HCT116 (cell line): Measurements from ENCODE around the gene KMT2E. TPM values are rescaled to one million over a fixed set of nuclear protein-coding genes. Genes with fewer than 3 reads are reported as not detected.

Source experiments
- ATAC-seq: fragments of 200-7000 bp; cut with Tn5 transposase; 2 replicates; pipeline ENCODE4 v1.9.1; 2020; ENCODE audit warnings: mild to moderate bottlenecking, moderate library complexity
- BruUV-seq: library from RNA; stranded (reverse); fragments of 400-500 nt; replicated peaks from 2 replicates; lab custom pipeline; 2021; lab: Mats Ljungman, UMichigan
- CTCF ChIA-PET: fragments of 300-600 bp; sonication (Branson Sonifier 250); formaldehyde crosslinking; loops from one replicate; lab custom pipeline; 2021; ENCODE audit warnings: antibody characterized with exemption; lab: Charles Lee
- POLR2A ChIA-PET: fragments of 300-600, 350-600 bp; sonication (Branson Sonifier 250); formaldehyde crosslinking; loops from one replicate; lab custom pipeline; 2021; ENCODE audit warnings: antibody characterized with exemption; lab: Charles Lee
- RAD21 ChIA-PET, 2 experiments: fragments of 300-600 bp; sonication (Branson Sonifier 250); formaldehyde crosslinking; loops; one replicate each; lab custom pipeline; 2023; ENCODE audit warnings: low total read pairs in 2 of 2; ENCODE audit not compliant: uncharacterized antibody in 2 of 2, unreplicated experiment in 2 of 2, low non-redundant PET in 1 of 2; lab: Charles Lee
- DNase-seq: peaks from one replicate; pipeline ENCODE4 v3.0.0-alpha.2; 2010; ENCODE audit warnings: low read depth, low spot score
- H2AFZ ChIP-seq: fragments of 200-600 bp; shearing (Covaris generic), sonication (generic); 2 replicates; pipeline ENCODE4 v1.6.1; 2017; ENCODE audit warnings: low read depth, mixed run types, mixed read lengths, antibody characterized with exemption, low read length; ENCODE audit not compliant: poor library complexity, severe bottlenecking
- H3K27ac ChIP-seq: 2 replicates; pipeline ENCODE4 v1.5.1; 2012; ENCODE audit warnings: low read depth, low read length
- H3K27me3 ChIP-seq: fragments of 200-600 bp; sonication (generic); 2 replicates; pipeline ENCODE4 v1.6.1; 2016; ENCODE audit warnings: mixed run types, low read length, mixed read lengths; ENCODE audit not compliant: insufficient read depth
- H3K36me3 ChIP-seq, 2 experiments: fragments of 200-500 bp in 1 of 2; fragments of 200-600 bp in 1 of 2; sonication (Bioruptor generic) in 1 of 2; sonication (generic) in 1 of 2; 2 replicates each; pipeline versions ENCODE4 v1.5.1 to v1.6.1; 2014 to 2016; ENCODE audit warnings: low read length in 2 of 2, inconsistent platforms in 1 of 2, mixed read lengths in 1 of 2, mixed run types in 1 of 2; ENCODE audit not compliant: insufficient read depth in 2 of 2, control insufficient read depth in 1 of 2
- H3K4me1 ChIP-seq, 2 experiments: fragments of 200-600 bp in 1 of 2; sonication (generic) in 1 of 2; 2 replicates each; pipeline versions ENCODE4 v1.5.1 to v1.6.1; 2012 to 2017; ENCODE audit warnings: low read length in 2 of 2, inconsistent platforms in 1 of 2, mild to moderate bottlenecking in 1 of 2, mixed read lengths in 1 of 2, mixed run types in 1 of 2, moderate library complexity in 1 of 2; ENCODE audit not compliant: insufficient read depth in 2 of 2, control insufficient read depth in 1 of 2
- H3K4me2 ChIP-seq: fragments of 200-600 bp; sonication (generic); 2 replicates; pipeline ENCODE4 v1.6.1; 2017; ENCODE audit warnings: mixed run types, low read length, mixed read lengths
- H3K4me3 ChIP-seq, 2 experiments: fragments of 200-600 bp in 1 of 2; sonication (generic) in 1 of 2; replicated peaks in 1 of 2; 2 replicates each; pipeline ENCODE4 v1.5.1; 2011 to 2016; ENCODE audit warnings: low read length in 2 of 2, control low read depth in 1 of 2, low read depth in 1 of 2, mild to moderate bottlenecking in 1 of 2, mixed read lengths in 1 of 2, mixed run types in 1 of 2
- H3K79me2 ChIP-seq: fragments of 200-600 bp; sonication (generic); 2 replicates; pipeline ENCODE4 v1.6.1; 2017; ENCODE audit warnings: mild to moderate bottlenecking, mixed run types, low read length, moderate library complexity, mixed read lengths; ENCODE audit not compliant: insufficient read depth
- H3K9ac ChIP-seq: fragments of 200-600 bp; sonication (generic); 2 replicates; pipeline ENCODE4 v1.6.1; 2016; ENCODE audit warnings: low read length, mixed read lengths
- H3K9me2 ChIP-seq: fragments of 200-600 bp; sonication (generic), shearing (Covaris generic); 2 replicates; pipeline ENCODE4 v1.6.1; 2017; ENCODE audit warnings: mixed run types, mild to moderate bottlenecking, moderate library complexity; ENCODE audit not compliant: insufficient read depth
- H3K9me3 ChIP-seq, 2 experiments: fragments of 200-500 bp in 1 of 2; fragments of 200-600 bp in 1 of 2; sonication (Bioruptor generic) in 1 of 2; sonication (generic) in 1 of 2; 2 replicates each; pipeline ENCODE4 v1.6.1; 2014 to 2017; ENCODE audit warnings: low read length in 2 of 2, mixed read lengths in 2 of 2, inconsistent platforms in 1 of 2, low read depth in 1 of 2, mild to moderate bottlenecking in 1 of 2, mixed run types in 1 of 2, moderate library complexity in 1 of 2; ENCODE audit not compliant: control insufficient read depth in 1 of 2, insufficient read depth in 1 of 2
- H4K20me1 ChIP-seq: fragments of 200-600 bp; sonication (generic), shearing (Covaris generic); 2 replicates; pipeline ENCODE4 v1.6.1; 2017; ENCODE audit warnings: mixed run types, mild to moderate bottlenecking, moderate library complexity; ENCODE audit not compliant: insufficient read depth
- ATF3 ChIP-seq: IDR thresholded peaks from 2 replicates; pipeline ENCODE4 v1.6.1; 2012
- CBX3 ChIP-seq: IDR thresholded peaks from 2 replicates; pipeline ENCODE4 v1.6.1; 2012; ENCODE audit warnings: low read depth
- CEBPB ChIP-seq: IDR thresholded peaks from 2 replicates; pipeline ENCODE4 v1.6.1; 2012; ENCODE audit warnings: low read depth
- EGR1 ChIP-seq: IDR thresholded peaks from 2 replicates; pipeline ENCODE4 v1.6.1; 2012; ENCODE audit warnings: low read depth
- ELF1 ChIP-seq: IDR thresholded peaks from 2 replicates; pipeline ENCODE4 v1.6.1; 2012; ENCODE audit warnings: low read depth, borderline replicate concordance
- EZH2phosphoT487 ChIP-seq: fragments of 200-600 bp; IDR thresholded peaks from 2 replicates; pipeline ENCODE4 v1.6.1; 2018; ENCODE audit warnings: antibody characterized with exemption, borderline replicate concordance
- JUND ChIP-seq: IDR thresholded peaks from 2 replicates; pipeline ENCODE4 v1.6.1; 2012
- MAX ChIP-seq: IDR thresholded peaks from 2 replicates; pipeline ENCODE4 v1.6.1; 2012
- POLR2A ChIP-seq: IDR thresholded peaks from 2 replicates; pipeline ENCODE4 v1.7.0; 2011; ENCODE audit warnings: borderline replicate concordance; ENCODE audit not compliant: insufficient read depth, insufficient read length; ENCODE audit errors: extremely low read depth
- POLR2AphosphoS5 ChIP-seq: IDR thresholded peaks from 2 replicates; pipeline ENCODE4 v1.6.1; 2011; ENCODE audit warnings: mild to moderate bottlenecking, low read depth, low read length, moderate library complexity
- RAD21 ChIP-seq: IDR thresholded peaks from 2 replicates; pipeline ENCODE4 v1.6.1; 2012; ENCODE audit warnings: low read depth, mild to moderate bottlenecking
- REST ChIP-seq: IDR thresholded peaks from 2 replicates; pipeline ENCODE4 v1.6.1; 2012; ENCODE audit warnings: low read depth
- SIN3A ChIP-seq: IDR thresholded peaks from 2 replicates; pipeline ENCODE4 v1.6.1; 2012; ENCODE audit warnings: low read depth
- SP1 ChIP-seq: IDR thresholded peaks from 2 replicates; pipeline ENCODE4 v1.6.1; 2012; ENCODE audit warnings: low read depth
- SRF ChIP-seq: IDR thresholded peaks from 2 replicates; pipeline ENCODE4 v1.6.1; 2012; ENCODE audit warnings: low read depth
- YY1 ChIP-seq: IDR thresholded peaks from 2 replicates; pipeline ENCODE4 v1.6.1; 2011; ENCODE audit warnings: low read length, low read depth, moderate library complexity, mild to moderate bottlenecking; ENCODE audit not compliant: insufficient replicate concordance; ENCODE audit errors: extremely low read depth
- ZNF274 ChIP-seq: fragments of 200-500 bp; sonication (Bioruptor generic); IDR thresholded peaks from 2 replicates; pipeline ENCODE4 v1.6.1; 2014; ENCODE audit warnings: mild to moderate bottlenecking, low read depth, low read length, inconsistent platforms
- intact Hi-C: fragments of 100-400 bp; cut with micrococcal nuclease; formaldehyde crosslinking; loops from 2 replicates; pipeline ENCODE4 v1.10.0; 2022
- total RNA-seq: library from RNA; stranded (reverse); gene quantifications from one replicate; pipeline ENCODE4 v1.2.1, GENCODE V29; 2021; ENCODE audit not compliant: unreplicated experiment

KMT2E gene
- total RNA-seq, 1 experiment from 2014 or later: 39.8 TPM

- H3K9me3 ChIP-seq: no peaks in the 10 kb centered on the region
- no peak overlapping the region for H3K4me2 ChIP-seq
- no peak overlapping the region for H2AFZ ChIP-seq
- H3K9ac ChIP-seq: no peak overlapping the region
- ChIA-PET CTCF (no interaction called here), RAD21 (no interaction called here), POLR2A (no interaction called here)
- peaks cover 0 to 4% of the 10 kb centered on the region in 2 experiments; a peak in 1 of 4 replicates for H3K36me3 ChIP-seq
- intact Hi-C loops: no loop called here
- DNase-seq: no peak
- no peaks in the 10 kb centered on the region for H3K27me3 ChIP-seq
- no peaks in the 10 kb centered on the region for H3K4me1 ChIP-seq
- BruUV-seq: no TSS peak
- H3K27ac ChIP-seq: no peak overlapping the region
- TF ChIP-seq ELF1: no peak
- no peak for TF ChIP-seq REST
- no peak for TF ChIP-seq POLR2A
- TF ChIP-seq YY1: no peak
- TF ChIP-seq SP1: no peak
- TF ChIP-seq EZH2phosphoT487: no peak
- no peak for TF ChIP-seq CEBPB
- TF ChIP-seq ATF3: no peak
- no peak for TF ChIP-seq SIN3A
- TF ChIP-seq POLR2AphosphoS5: no peak
- no peak for TF ChIP-seq JUND
- TF ChIP-seq CBX3: no peak
- TF ChIP-seq MAX: no peak
- no peak for TF ChIP-seq RAD21
- no peak for TF ChIP-seq ZNF274
- no peak for TF ChIP-seq SRF
- TF ChIP-seq EGR1: no peak
- no peaks in the 10 kb centered on the region for H3K9me2 ChIP-seq
- H4K20me1 ChIP-seq: 0 out of 2 replicates have a peak, but pooled peaks cover 1% of the 10 kb centered on the region
- H3K79me2 ChIP-seq: no peaks in the 10 kb centered on the region; the same call in 1 of the 2 replicates
- H3K4me3 ChIP-seq: no peak overlapping the region
- no peak for ATAC-seq
Observed at GRCh38 chr7:105094966-105095365, 81.0 kb downstream of the KMT2E start.
